ENCODE data around the gene LCN6. TPM values are rescaled to one million over a fixed set of nuclear protein-coding genes. Genes with fewer than 3 reads are reported as not detected.

LCN6 gene
- total and polyA plus RNA-seq, 2 of the 13 experiments (the other 11 are each of a cell fraction or from before 2014, with no cell fraction given) = not detected

GRCh38 chr9:136740971-136741882 is 7.1 kb downstream of the LCN6 start (continued):
- TF ChIP-seq RXRB (CRISPR knock-in tag; IDR thresholded peaks at IDR 0.05; ENCODE audit: borderline replicate concordance) (peak; percentile 63; the same call in 1 of the 2 replicates), THAP7 (CRISPR knock-in tag; IDR thresholded peaks at IDR 0.05) (peak; percentile 42; the same call in 1 of the 2 replicates), KLF6 (CRISPR knock-in tag; IDR thresholded peaks at IDR 0.05) (0 out of 2 replicates have a peak, but pooled peaks have one; percentile 76), LRRFIP1 (CRISPR knock-in tag; conservative IDR thresholded peaks at IDR 0.05) (no peak), GZF1 (CRISPR knock-in tag; IDR thresholded peaks at IDR 0.05) (no peak), ZNF766 (CRISPR knock-in tag; IDR thresholded peaks at IDR 0.05; ENCODE audit: borderline replicate concordance) (no peak), TFE3 (CRISPR knock-in tag; IDR thresholded peaks at IDR 0.05) (peak; percentile 86), MEF2D (CRISPR knock-in tag; IDR thresholded peaks at IDR 0.05) (peak; percentile 51; the same call in 1 of the 2 replicates), GLI4 (CRISPR knock-in tag; IDR thresholded peaks at IDR 0.05; ENCODE audit: borderline replicate concordance) (no peak), ZNF724P (CRISPR knock-in tag; IDR thresholded peaks at IDR 0.05; ENCODE audit: borderline replicate concordance) (peak; percentile 81), ZNF788 (CRISPR knock-in tag; IDR thresholded peaks at IDR 0.05; ENCODE audit: borderline replicate concordance) (peak; percentile 40; the same call in 1 of the 2 replicates), ZNF225 (CRISPR knock-in tag; IDR thresholded peaks at IDR 0.05) (0 out of 2 replicates have a peak, but pooled peaks have one; percentile 72), ZNF598 (CRISPR knock-in tag; IDR thresholded peaks at IDR 0.05; ENCODE audit: borderline replicate concordance) (0 out of 2 replicates have a peak, but pooled peaks have one; percentile 38), HMG20A (CRISPR knock-in tag; IDR thresholded peaks at IDR 0.05; ENCODE audit: borderline replicate concordance) (peak; percentile 64), PRDM10 (CRISPR knock-in tag; IDR thresholded peaks at IDR 0.05; ENCODE audit: low read depth) (peak; percentile 50; the same call in 1 of the 2 replicates), KLF16 (CRISPR knock-in tag; IDR thresholded peaks at IDR 0.05) (peak in 1 of 2 experiments; percentile 72; a peak in 2 of 4 replicates), ZNF33B (CRISPR knock-in tag; IDR thresholded peaks at IDR 0.05) (no peak)
